ENCODE data around the gene KIAA0930.
"Not testable (repeated sequence)": the region's sequence is repeated elsewhere in the genome, so short reads cannot be mapped to it uniquely, and the experiment has no call there.

KIAA0930 gene

GRCh38 chr22:45262931-45263462 lies 22.3 kb upstream of the KIAA0930 start:
- no peak for ATAC-seq

- no peak for ATAC-seq
Measured at GRCh38 chr22:45262195-45262930, 21.7 kb upstream of the KIAA0930 start.

- ATAC-seq = no peak
Measured at GRCh38 chr22:45261407-45262088, 20.9 kb upstream of the KIAA0930 start.

- ATAC-seq = not testable (repeated sequence)
Measured at GRCh38 chr22:45260395-45260759, 19.7 kb upstream of the KIAA0930 start.

- ATAC-seq = no peak
Measured at GRCh38 chr22:45259754-45260394, 19.2 kb upstream of the KIAA0930 start.

GRCh38 chr22:45257941-45258340 lies 17.2 kb upstream of the KIAA0930 start:
- not testable (repeated sequence) for ATAC-seq

GRCh38 chr22:45254789-45255278 lies 14.1 kb upstream of the KIAA0930 start:
- ATAC-seq = peak; percentile 84 to 92

GRCh38 chr22:45254388-45254787 lies 13.7 kb upstream of the KIAA0930 start:
- peak; percentile 87 for ATAC-seq

GRCh38 chr22:45253039-45253641 lies 12.4 kb upstream of the KIAA0930 start:
- no peak for ATAC-seq

GRCh38 chr22:45251825-45252224 lies 11.1 kb upstream of the KIAA0930 start:
- ATAC-seq = no peak

- ATAC-seq = peak in 1 of 2 donors; percentile 72
Measured at GRCh38 chr22:45248832-45249561, 8.3 kb upstream of the KIAA0930 start.

GRCh38 chr22:45246060-45246985 lies 5.6 kb upstream of the KIAA0930 start:
- ATAC-seq = no peak

GRCh38 chr22:45244916-45245315 lies 4.2 kb upstream of the KIAA0930 start:
- no peak for ATAC-seq

GRCh38 chr22:45242778-45243191 lies 2.1 kb upstream of the KIAA0930 start:
- no peak for ATAC-seq

- ATAC-seq = peak; percentile 54 to 65
Measured at GRCh38 chr22:45240104-45240809, 437 bp downstream of the KIAA0930 start.

- no peak for ATAC-seq
Measured at GRCh38 chr22:45239681-45240051, 1.0 kb downstream of the KIAA0930 start.

GRCh38 chr22:45238957-45239680 lies 1.6 kb downstream of the KIAA0930 start:
- ATAC-seq = no peak

- ATAC-seq = no peak
Measured at GRCh38 chr22:45238076-45238956, 2.4 kb downstream of the KIAA0930 start.
